Activated CD4-positive, CD25-positive, alpha-beta regulatory T cell (primary cell): Measurements from ENCODE around the gene PHF20.
"Not testable (repeated sequence)": the region's sequence is repeated elsewhere in the genome, so short reads cannot be mapped to it uniquely, and the experiment has no call there.

Experiments
- DNase-seq, 4 experiments: peaks; one replicate each; lab custom pipeline; 2025; lab: John Stamatoyannopoulos, UW

The PHF20 gene

DNA sequence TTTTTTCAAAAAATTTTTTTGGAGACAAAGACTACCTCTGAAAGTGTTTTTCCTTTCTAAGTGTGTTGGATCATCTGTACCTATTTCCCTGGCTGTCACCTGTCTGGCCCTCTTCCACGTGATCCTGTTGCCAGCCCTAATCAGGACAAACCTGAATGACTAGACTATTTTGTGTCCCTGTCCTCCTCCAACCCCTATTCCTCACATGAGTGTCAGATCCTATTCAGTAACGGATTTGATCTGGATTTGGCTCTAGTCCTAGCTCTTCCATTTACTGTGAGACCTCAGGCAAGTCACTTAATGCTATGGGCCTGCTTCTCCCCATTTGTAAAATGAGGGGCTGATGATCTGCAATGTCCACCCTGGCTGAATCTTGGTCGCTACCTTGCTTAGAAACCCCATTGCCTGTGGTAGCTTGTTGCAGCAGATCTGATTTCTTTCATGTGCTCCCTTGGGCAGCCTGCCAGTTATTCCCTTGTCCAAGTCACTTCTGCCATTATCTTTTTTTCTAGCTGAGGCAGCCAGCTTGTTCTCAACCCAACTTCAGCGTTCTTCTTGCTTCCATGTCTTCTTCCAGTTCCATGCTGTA, 4.8 kb downstream of the PHF20 start:
- no peak for DNase-seq

- DNase-seq = not testable (repeated sequence)
Observed at GRCh38 chr20:35783811-35784210, 12.0 kb downstream of the PHF20 start.

- DNase-seq = not testable (repeated sequence)
Observed at GRCh38 chr20:35785541-35785940, 13.7 kb downstream of the PHF20 start.

DNA sequence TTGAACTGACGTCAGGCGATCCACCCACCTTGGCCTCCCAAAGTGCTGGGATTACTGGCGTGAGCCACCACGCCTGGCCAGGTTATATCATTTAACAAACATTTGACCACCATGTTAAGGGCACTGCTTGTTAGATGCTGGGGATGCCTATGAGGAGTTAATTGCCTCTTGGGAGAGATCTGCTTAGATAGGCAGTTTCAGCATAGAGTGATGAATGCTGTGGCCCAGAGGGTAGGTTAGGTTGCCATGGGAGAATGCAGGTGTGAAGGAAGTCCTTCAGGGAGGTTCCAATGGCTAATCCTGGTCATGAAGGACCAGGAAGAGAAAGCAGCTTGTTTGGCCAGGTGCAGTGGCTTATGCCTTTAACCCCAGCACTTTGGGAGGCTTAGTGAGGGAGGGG, 17.0 kb downstream of the PHF20 start:
- DNase-seq = no peak

DNA sequence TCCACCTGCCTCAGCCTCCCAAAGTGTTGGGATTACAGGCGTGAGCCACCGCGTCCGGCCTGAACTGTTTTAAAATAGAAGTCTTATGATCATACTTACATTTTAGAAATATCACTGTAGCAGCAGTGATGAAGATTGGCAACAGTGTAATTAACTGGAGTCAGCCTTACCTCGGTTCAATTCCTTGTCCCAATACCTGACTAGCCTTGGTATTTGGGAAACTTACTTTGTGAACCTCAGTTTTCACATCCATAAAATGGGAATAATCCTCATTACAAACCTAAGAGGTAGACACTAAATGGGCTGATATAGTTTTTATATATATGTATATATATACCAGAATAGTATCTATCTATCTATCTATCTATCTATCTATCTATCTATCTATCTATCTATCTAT, 19.3 kb downstream of the PHF20 start:
- no peak for DNase-seq

GRCh38 chr20:35791821-35792220, 20.0 kb downstream of the PHF20 start:
- no peak for DNase-seq

DNA sequence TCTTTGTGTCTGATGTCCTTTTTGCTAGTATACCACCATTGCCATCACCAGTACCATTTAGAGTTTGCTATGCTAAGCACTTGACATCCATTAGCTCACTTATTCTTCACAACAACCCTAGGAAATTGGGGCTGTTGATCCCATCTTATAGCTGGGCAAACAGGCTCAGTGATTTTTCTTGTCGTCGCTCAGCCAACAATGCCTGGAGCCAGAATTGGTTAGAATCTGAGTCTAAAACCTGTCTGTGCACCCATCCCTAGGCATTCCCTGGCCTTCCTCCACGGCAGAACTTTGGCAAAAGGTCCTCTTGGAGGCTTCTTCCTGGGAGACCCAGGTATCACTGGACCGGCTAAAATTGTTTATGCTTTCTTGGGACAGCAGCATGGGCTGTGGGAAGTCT, 20.9 kb downstream of the PHF20 start:
- no peak for DNase-seq

DNA sequence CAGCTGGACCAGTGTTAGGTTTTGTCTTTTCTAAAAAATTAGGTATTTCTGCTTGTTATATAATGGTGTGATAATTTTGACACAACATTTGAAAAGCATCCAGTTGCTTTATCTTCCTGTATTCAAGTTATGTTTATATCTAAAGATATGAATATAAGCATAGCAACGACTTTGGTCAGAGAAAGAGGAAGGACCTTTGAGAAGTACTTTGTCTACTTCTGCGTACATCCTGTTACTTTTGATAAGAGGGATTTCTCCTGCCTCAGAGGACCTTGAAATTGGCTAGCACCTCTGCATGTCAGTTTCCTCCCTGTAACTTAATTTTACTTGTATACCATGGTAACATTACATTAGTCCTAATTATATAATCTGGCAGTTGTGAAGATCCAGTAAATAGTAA, 24.8 kb downstream of the PHF20 start:
- no peak for DNase-seq

GRCh38 chr20:35801865-35802264, 30.1 kb downstream of the PHF20 start:
- DNase-seq = no peak

DNA sequence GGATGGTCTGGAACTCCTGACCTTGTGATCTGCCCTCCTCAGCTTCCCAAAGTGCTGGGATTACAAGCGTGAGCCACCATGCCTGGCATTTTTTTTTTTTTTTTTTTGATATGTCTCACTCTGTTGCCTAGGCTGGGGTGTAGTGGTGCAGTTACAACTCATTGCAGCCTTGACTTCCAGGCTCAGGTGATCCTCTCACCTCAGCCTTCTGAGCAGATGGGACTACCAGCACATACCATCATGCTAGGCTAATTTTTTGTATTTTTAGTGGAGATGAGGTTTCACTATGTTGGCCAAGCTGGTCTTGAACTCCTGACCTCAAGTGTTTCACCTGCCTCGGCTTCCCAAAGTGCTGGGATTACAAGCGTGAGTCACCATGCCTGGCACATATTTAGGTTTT, 34.3 kb downstream of the PHF20 start:
- no peak for DNase-seq

- no peak for DNase-seq
Observed at GRCh38 chr20:35807877-35808276, 36.1 kb downstream of the PHF20 start.

DNA sequence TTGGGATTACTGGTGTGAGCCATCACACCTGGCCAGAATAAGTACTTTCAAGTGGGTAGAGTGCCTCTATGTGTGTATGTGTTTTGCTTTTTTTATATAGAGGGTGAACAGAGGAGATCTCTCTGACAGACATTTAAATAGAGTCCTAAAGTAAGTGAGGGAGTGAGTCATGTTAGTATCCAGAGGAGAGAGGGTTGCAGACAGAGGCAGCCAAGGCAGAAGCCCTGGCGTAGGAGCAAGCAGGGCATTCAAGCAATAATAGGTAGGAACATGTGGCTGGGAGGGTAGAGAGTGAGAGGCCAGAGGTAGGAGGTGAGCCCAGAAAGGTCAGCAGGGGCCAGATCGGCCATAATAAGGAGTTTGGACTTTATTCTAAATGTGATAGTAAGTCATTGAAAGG, 48.9 kb downstream of the PHF20 start:
- no peak for DNase-seq

DNA sequence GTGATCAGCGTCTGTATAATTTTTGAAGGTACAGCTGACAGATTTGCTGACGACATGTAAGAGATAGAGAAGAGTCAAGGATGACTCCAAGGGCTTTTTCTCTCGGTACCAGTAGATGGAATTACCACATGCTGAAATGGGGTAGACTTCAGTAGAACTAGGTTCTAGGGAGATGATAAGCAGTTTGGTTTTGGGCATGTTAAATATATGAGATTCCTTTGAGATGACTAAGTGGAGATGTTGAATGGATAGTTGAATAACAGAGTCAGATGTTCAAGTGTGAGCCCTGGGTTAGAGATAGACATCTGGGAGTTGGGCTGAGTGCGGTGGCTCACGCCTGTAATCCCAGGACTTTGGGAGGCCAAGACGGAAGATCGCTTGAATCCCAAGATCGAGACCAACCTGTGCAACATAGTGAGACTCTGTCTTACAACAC, 50.0 kb downstream of the PHF20 start:
- no peak for DNase-seq

DNA sequence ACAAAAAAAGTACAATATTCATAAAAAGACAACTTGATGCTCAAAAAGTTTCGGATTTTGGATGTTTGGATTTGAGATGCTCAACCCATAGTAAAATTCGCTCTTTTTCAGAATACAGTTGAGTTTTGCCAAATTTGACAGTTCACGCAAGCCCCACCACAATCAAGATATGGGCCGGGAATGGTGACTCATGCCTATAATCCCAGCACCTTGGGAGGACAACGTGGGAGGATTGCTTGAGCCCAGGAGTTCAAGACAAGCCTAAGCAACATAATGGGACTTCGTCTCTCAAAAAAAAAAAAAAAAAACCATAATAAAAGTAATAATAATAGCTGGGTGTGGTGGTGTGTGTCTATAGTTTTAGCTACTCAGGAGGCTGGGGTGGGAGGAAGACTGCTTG, 51.3 kb downstream of the PHF20 start:
- no peak for DNase-seq

DNA sequence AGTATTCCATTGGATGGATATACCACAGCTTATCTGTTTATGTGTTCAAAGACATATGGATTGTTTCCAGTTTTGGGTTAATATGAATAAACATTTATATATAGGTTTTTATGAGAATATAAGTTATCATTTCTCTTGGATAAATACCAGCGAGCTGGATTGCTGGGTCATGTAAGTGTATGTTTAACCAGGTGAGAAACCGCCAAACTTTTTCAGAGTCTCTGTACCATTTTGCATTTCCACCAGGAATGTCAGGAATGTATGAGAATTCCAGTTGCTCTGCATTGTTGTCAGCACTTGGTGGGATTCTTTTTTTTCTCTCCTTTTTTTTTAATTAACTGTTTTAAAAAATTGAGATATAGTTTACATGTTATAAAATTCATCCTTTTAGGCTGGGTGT, 52.1 kb downstream of the PHF20 start:
- no peak for DNase-seq

DNA sequence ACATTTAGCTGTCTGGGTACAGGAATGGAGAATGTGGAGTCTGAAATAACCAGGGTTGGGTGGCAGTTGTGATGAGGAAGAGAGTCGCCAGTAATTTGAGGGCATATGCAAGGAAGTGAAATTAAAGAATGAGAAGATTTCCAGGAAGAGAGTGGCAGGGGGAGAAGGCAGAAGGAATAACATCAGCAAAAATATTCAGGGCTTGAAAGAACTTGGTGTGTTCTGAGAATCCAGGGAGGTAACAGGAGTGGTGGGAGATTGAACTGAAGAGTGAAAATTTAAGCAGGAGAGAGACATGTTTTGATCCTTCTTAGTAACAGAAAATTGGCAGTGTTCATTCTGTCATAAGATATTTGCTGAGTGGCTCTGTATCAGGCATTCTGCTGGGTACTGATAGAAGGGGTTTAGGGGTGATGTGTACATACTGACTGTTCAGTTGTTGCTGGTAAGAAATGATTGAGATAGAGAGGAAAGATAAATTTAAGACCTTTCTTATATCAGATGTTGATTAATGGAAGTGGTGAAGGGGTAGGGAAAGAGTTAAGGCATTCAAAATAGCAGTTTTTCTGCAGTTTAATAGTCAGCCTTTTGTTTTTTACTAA, 54.7 kb downstream of the PHF20 start:
- no peak for DNase-seq

DNA sequence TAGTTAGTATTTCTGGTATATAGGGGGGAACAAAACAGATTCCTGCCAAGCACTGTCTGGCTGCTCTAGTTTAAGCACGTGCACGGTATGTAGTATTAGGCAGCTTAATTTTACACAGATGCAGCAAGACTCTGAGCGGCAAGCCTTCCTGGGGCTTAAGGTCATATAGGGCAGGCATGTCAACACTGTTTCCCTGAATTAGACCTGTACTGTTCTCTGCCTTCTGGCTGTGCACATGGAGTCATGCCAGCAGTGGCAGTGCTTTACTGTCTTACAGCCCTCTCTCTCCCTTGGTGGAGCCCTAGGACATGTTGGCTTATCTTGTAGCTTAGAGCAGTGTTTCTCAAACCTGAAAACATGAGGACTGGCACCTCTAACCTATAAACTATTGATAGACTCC, 56.6 kb downstream of the PHF20 start:
- DNase-seq = no peak

DNA sequence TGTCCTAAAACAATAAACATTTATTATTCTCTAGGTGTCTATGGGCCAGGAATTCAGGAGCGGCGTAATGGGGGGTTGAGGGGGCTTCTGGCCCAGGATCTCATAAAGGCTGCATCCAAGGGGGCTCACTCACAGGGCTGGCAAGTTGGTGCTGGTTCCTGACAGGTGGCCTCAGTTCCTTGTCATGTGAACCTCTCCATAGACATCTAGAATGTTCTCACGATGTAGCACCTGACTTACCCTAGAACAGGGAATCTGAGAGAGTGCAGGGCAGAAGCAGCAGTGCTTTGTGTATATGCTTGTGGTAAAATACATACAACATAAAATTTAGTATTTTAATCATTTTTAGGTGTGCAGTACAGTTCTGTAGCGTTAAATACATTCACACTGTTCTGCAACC, 57.1 kb downstream of the PHF20 start:
- no peak for DNase-seq

- DNase-seq = no peak
Observed at GRCh38 chr20:35830264-35830663, 58.4 kb downstream of the PHF20 start.

GRCh38 chr20:35831029-35831428, 59.2 kb downstream of the PHF20 start:
- no peak for DNase-seq

DNA sequence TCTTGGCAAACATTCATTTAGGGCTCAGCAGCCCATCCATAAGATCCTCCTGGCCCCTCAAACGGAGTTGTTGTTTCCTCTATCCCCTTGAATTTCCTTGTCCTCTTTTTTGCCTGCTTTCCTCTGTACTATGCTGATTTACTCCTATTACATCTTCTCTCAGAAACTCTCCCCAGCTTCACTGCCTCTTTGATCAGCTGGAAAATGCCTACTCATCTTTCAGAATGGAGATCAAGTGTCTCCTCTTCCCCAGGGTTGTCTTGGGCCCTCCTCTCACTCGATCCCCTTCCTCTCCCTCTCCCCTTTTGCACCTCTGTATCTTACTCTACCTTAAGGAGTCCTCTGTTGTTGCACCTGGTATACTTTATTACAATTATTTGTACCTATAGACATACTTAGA, 60.2 kb downstream of the PHF20 start:
- DNase-seq = no peak

DNA sequence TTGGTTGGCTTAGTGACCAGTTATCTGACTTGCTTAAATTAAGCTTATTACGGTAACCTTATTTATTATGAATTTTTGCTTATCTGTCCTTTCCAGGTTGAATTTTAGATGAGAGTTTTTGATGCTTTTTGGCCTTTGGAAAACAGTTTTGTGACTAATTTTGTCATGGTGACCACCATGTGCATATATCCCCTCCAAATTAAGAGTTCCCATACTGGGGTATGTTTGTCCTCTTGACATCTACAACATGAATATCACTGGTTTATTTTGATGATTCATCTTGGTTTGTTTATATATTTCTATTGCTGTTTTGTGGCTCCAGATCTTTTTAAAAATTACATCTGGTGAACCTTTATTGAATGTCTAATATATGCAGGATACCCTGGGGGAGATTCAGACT, 61.4 kb downstream of the PHF20 start:
- DNase-seq = no peak

DNA sequence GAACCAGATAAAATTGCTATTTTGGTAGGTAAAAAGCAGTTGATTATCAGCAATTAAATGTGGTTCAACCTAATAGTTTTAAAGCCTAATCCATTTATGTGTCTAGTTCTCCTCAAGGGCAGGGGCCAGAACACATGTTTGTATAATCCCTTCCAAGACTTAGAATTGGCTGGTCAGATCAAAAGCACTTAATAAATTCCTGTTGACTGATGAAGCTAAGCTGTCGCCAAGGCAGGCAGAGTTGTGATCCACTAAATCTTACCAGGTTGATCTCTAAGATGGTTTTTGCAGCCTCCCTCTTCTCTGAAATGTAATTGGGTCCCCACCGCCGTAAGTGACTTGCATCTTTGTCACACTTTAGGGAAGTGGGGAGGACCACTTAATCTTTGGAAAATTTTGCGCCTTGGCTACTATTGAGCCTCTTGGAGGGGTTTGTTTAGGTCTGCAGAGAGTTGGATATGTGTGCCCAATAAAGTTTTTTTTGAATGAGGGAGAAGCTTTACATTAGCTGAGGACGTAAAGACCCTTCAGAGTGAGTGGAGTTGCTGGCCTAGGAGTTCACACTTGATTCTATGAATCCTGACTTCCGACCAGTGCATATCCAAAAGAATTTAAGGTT, 65.9 kb downstream of the PHF20 start:
- DNase-seq = no peak

DNA sequence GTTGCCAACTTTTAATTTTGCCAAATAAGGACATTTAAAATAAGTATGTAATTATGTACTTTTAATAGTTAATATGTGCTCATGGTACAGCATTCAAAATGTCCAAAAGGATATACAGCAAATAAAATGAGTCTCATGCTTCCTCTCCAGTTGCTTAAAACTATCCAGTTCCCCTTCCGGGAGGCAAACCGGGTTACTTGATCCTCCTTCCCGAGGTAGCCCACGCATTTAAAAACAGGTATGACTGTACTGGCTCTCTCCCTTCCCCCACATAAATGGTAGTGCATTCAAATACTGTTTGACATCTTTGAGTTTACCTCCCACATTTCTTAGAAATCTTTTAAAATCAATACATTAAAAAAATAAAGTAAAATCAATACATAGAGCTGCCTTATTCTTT, 66.4 kb downstream of the PHF20 start:
- DNase-seq = no peak
